ENCODE measurements around the gene SP140.
"Not testable (repeated sequence)": the region's sequence is repeated elsewhere in the genome, so short reads cannot be mapped to it uniquely, and the experiment has no call there.

- not testable (repeated sequence) for TF ChIP-seq POLR2A (IDR thresholded peaks at IDR 0.05; ENCODE audit: low read length); GATA1 (IDR thresholded peaks at IDR 0.05; ENCODE audit: low read depth, low read length)
These were observed 116.5 kb downstream of the SP140 start for GRCh38 chr2:230341936-230342528.

Measured in erythroblast (primary cell).